GM12878 (cell line): ENCODE data around the gene RNF13. TPM values are rescaled to one million over a fixed set of nuclear protein-coding genes. Genes with fewer than 3 reads are reported as not detected.
A peak's percentile ranks its signal among the peaks of the same experiment; 100 is the strongest.

ENCODE experiments used
- ATAC-seq: fragments of 200-7000 bp; cut with Tn5 transposase; 3 replicates; pipeline ENCODE4 v1.9.1; 2020; ENCODE audit warnings: mild to moderate bottlenecking, moderate library complexity
- BruUV-seq: library from RNA; stranded (reverse); fragments of 400-500 nt; replicated peaks from 2 replicates; lab custom pipeline; 2021; lab: Mats Ljungman, UMichigan
- CTCF ChIA-PET: fragments of 300-600 bp; sonication (Branson Sonifier 250); formaldehyde crosslinking; extraction: SDS; loops from one replicate; lab custom pipeline; 2021; ENCODE audit warnings: inconsistent platforms; lab: Yijun Ruan, JAX
- POLR2A ChIA-PET: fragments of 350-600 bp; formaldehyde crosslinking; extraction: SDS; loops from one replicate; lab custom pipeline; 2021; ENCODE audit warnings: inconsistent platforms; lab: Charles Lee
- RAD21 ChIA-PET: fragments of 300-600 bp; sonication (Branson Sonifier 250); formaldehyde crosslinking; loops from one replicate; lab custom pipeline; 2023; ENCODE audit warnings: antibody characterized with exemption; ENCODE audit not compliant: unreplicated experiment; lab: Charles Lee
- SMC1A ChIA-PET: fragments of 300-600 bp; sonication (Branson Sonifier 250); formaldehyde crosslinking; loops from one replicate; lab custom pipeline; 2023; ENCODE audit not compliant: unreplicated experiment, uncharacterized antibody; lab: Charles Lee
- DNase-seq: peaks from one replicate; pipeline ENCODE4 v3.0.0-alpha.2; 2011; ENCODE audit warnings: low read depth, low spot score
- FAIRE-seq: peaks from 3 replicates; lab custom pipeline; 2011; peaks lifted over from hg19 to GRCh38; lab: Jason Lieb, UNC
- H2AFZ ChIP-seq: 2 replicates; pipeline ENCODE4 v1.6.0; 2011; ENCODE audit warnings: low read depth, low read length, control low read depth; ENCODE audit not compliant: control insufficient read depth
- H3K27ac ChIP-seq: 2 replicates; pipeline ENCODE4 v1.5.1; 2011; ENCODE audit warnings: control low read depth; ENCODE audit not compliant: control insufficient read depth, insufficient read depth
- H3K27me3 ChIP-seq, 2 experiments: replicated peaks in 1 of 2; 2 replicates each; pipeline versions ENCODE4 v1.6.0 to v1.6.1; 2011; ENCODE audit warnings: low read length in 1 of 2; ENCODE audit not compliant: control insufficient read depth in 2 of 2, insufficient read depth in 2 of 2
- H3K36me3 ChIP-seq, 2 experiments: 2 replicates each; pipeline ENCODE4 v1.5.1; 2011; ENCODE audit warnings: low read length in 1 of 2; ENCODE audit not compliant: control insufficient read depth in 2 of 2, insufficient read depth in 2 of 2
- H3K4me1 ChIP-seq: 2 replicates; pipeline ENCODE4 v1.6.1; 2011; ENCODE audit warnings: mild to moderate bottlenecking, low read length, moderate library complexity, mixed read lengths; ENCODE audit not compliant: control insufficient read depth, insufficient read depth
- H3K4me2 ChIP-seq: 2 replicates; pipeline ENCODE4 v1.6.0; 2011; ENCODE audit warnings: control low read depth; ENCODE audit not compliant: control insufficient read depth, insufficient read depth
- H3K4me3 ChIP-seq: fragments of 200-600 bp; sonication (generic); 2 replicates; pipeline ENCODE4 v1.5.1; 2016
- H3K79me2 ChIP-seq: 2 replicates; pipeline ENCODE4 v1.6.0; 2011; ENCODE audit warnings: low read length; ENCODE audit not compliant: control insufficient read depth, insufficient read depth
- H3K9ac ChIP-seq: 2 replicates; pipeline ENCODE4 v1.8.0; 2011; ENCODE audit warnings: low read length, control low read depth, mixed read lengths; ENCODE audit not compliant: control insufficient read depth, insufficient read depth
- H3K9me3 ChIP-seq: replicated peaks from 3 replicates; pipeline ENCODE4 v1.5.1; 2011; ENCODE audit warnings: mild to moderate bottlenecking, low read length; ENCODE audit not compliant: control insufficient read depth, insufficient read depth
- H4K20me1 ChIP-seq: 2 replicates; pipeline ENCODE4 v1.6.0; 2011; ENCODE audit not compliant: control insufficient read depth, insufficient read depth
- FOS ChIP-seq: IDR thresholded peaks from 3 replicates; pipeline ENCODE4 v1.6.1; 2011; ENCODE audit warnings: borderline replicate concordance; ENCODE audit not compliant: insufficient read length; ENCODE audit errors: extremely low read depth
- FOXK2 ChIP-seq: fragments of 450-650 bp; IDR thresholded peaks from 2 replicates; pipeline ENCODE4 v1.6.1; 2017; ENCODE audit warnings: mild to moderate bottlenecking, moderate library complexity
- GATAD2B ChIP-seq: fragments of 450-650 bp; conservative IDR thresholded peaks from 2 replicates; pipeline ENCODE4 v1.6.1; 2017; ENCODE audit warnings: low read depth, mild to moderate bottlenecking, moderate library complexity
- NFIC ChIP-seq: IDR thresholded peaks from 2 replicates; pipeline ENCODE4 v1.6.1; 2012; ENCODE audit warnings: low read depth, mild to moderate bottlenecking, inconsistent platforms, low read length, moderate library complexity
- SRF ChIP-seq, 2 experiments: IDR thresholded peaks; 2 replicates each; pipeline ENCODE4 v1.6.1; 2011; ENCODE audit warnings: low read depth in 2 of 2, low read length in 2 of 2, mild to moderate bottlenecking in 1 of 2, moderate library complexity in 1 of 2
- YY1 ChIP-seq: IDR thresholded peaks from 2 replicates; pipeline ENCODE4 v1.6.1; 2011; ENCODE audit warnings: low read depth, mild to moderate bottlenecking, low read length
- ZNF24 ChIP-seq: fragments of 450-650 bp; IDR thresholded peaks from 2 replicates; pipeline ENCODE4 v1.6.1; 2017; ENCODE audit warnings: antibody characterized with exemption, mild to moderate bottlenecking
- WGBS: methylation state at CpG from one replicate; pipeline ENCODE4 v1.1.6; 2016; ENCODE audit warnings: low lambda C conversion rate; ENCODE audit not compliant: insufficient replicate concordance, insufficient coverage; ENCODE audit errors: missing lambda C conversion rate; 5-methylcytosine and 5-hydroxymethylcytosine counted together
- in situ Hi-C: fragments of 300-500 bp; cut with MboI; formaldehyde crosslinking; loops from 9 replicates; pipeline ENCODE4 v1.14.3; 2018; ENCODE audit warnings: mixed read lengths
- intact Hi-C: fragments of 100-400 bp; cut with micrococcal nuclease; formaldehyde crosslinking; loops from one replicate; pipeline ENCODE4 v1.14.2; 2022; ENCODE audit not compliant: unreplicated experiment
- polyA plus RNA-seq, 11 experiments: library from polyadenylated mRNA; depleted of rRNA in 4 of 11; unstranded in 6 of 11; stranded (reverse) in 5 of 11; fragments of >200 nt; fragmentation: Nextera tagmentation in 4 of 11; fragmentation: Illumina TruSeq in 1 of 11; extraction: Ambion mirVana in 4 of 11; extraction: Trizol in 1 of 11; gene quantifications; 1 replicate in 1 of 11; 2 replicates in 10 of 11; pipeline versions ENCODE4 v1.2.1 to v1.2.3, GENCODE V29; 2011 to 2016; ENCODE audit warnings: inconsistent platforms in 2 of 11, missing spikeins in 2 of 11, low read depth in 1 of 11
- total RNA-seq, 4 experiments: library from RNA; depleted of rRNA in 3 of 4; stranded (reverse); fragments of >200 nt in 3 of 4; fragmentation: Illumina TruSeq in 1 of 4; extraction: Trizol in 1 of 4; gene quantifications; 2 replicates each; pipeline versions ENCODE4 v1.2.1 to v1.2.3, GENCODE V29; 2013 to 2021
- TF ChIP-seq, protein P1 (sequence below): IDR thresholded peaks from 2 replicates; pipeline ENCODE4 v1.6.1; 2012; ENCODE audit warnings: low read depth, low read length, improper control_type of control experiment
- TF ChIP-seq, protein P2 (sequence below): fragments of 450-650 bp; formaldehyde crosslinking; IDR thresholded peaks from 2 replicates; pipeline ENCODE4 v1.4.0; 2022; ENCODE audit warnings: mild to moderate bottlenecking, moderate library complexity

RNF13 gene
- total and polyA plus RNA-seq, 10 of the 15 experiments (the other 5 are each of a cell fraction or from before 2014, with no cell fraction given): 18.9 to 73.4 (median 36.7) TPM

DNA sequence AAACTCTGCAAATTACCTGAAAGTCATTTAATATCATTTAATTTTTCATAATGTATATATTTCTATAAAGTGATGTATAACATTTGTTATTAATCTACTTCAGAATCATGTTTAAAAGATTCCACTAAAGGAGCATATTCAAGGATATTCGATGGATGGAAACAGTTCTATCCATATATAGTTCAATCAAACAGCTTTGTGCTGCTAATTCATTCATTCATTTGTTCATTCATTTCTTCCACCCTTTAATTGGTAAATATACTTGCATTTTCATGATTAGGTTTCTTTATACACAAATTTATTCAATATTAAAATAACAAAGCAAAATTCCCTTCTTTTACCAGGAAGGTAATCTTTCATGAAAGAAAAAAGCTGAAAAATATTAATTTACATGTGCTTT, 64.7 kb downstream of the RNF13 start:
- CTCF ChIA-PET: interaction anchor here (1.0 kb wide), 1 partner anchor 307 kb away, joined by 3 read pairs; no protein-coding TSS in a partner anchor
- H3K36me3 ChIP-seq: no peaks in the 10 kb centered on the region; a peak in 1 of 4 replicates
- ATAC-seq: no peak
- no peaks in the 10 kb centered on the region for H3K9me3 ChIP-seq
- RAD21 ChIA-PET: no interaction called here
- H3K27ac ChIP-seq: no peak overlapping the region
- no peak for FAIRE-seq
- in situ Hi-C loops (no loop called here), intact Hi-C loops (no loop called here)
- H3K4me1 ChIP-seq: no peaks in the 10 kb centered on the region
- H3K9ac ChIP-seq: no peak overlapping the region
- 96% methylated on average over 1 of the region's 1 CpG for WGBS
- POLR2A ChIA-PET: no interaction called here
- H3K4me2 ChIP-seq: no peak overlapping the region
- no TSS peak for BruUV-seq
- H3K27me3 ChIP-seq: no peaks in the 10 kb centered on the region
- H3K79me2 ChIP-seq: no peaks in the 10 kb centered on the region
- no peak for DNase-seq
- peak; percentile 86 for TF ChIP-seq ZNF24
- TF ChIP-seq, protein P1, sequence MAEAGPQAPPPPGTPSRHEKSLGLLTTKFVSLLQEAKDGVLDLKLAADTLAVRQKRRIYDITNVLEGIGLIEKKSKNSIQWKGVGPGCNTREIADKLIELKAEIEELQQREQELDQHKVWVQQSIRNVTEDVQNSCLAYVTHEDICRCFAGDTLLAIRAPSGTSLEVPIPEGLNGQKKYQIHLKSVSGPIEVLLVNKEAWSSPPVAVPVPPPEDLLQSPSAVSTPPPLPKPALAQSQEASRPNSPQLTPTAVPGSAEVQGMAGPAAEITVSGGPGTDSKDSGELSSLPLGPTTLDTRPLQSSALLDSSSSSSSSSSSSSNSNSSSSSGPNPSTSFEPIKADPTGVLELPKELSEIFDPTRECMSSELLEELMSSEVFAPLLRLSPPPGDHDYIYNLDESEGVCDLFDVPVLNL: no peak
- SMC1A ChIA-PET: no interaction called here
- no peak overlapping the region for H2AFZ ChIP-seq
- no peaks in the 10 kb centered on the region for H4K20me1 ChIP-seq
- no peak overlapping the region for H3K4me3 ChIP-seq

DNA sequence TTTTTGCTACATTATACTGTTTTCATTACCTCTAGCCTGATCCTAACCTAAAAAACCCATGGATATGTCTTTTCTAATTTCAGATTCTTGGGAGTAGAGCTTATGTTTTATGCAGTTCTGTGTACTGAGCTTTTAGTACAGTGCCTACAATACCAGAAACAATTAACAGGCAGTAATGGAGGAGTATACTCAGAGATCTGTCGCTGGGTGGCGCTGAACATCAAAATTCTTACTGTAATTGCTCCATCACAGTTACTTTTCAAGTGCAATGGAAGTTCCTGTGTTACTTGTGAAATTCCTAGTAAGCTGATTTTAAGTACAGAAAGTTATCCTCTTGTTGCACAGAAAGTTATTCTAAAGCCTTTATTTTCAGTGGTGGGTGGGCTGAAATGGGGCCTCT, 66.9 kb downstream of the RNF13 start:
- H4K20me1 ChIP-seq: no peaks in the 10 kb centered on the region
- POLR2A ChIA-PET: interaction anchor here (1.2 kb wide), 1 partner anchor 64 kb away, joined by 3 read pairs; no protein-coding TSS in a partner anchor
- H3K4me1 ChIP-seq: no peaks in the 10 kb centered on the region
- H3K79me2 ChIP-seq: no peaks in the 10 kb centered on the region
- in situ Hi-C loops: no loop called here
- intact Hi-C loops: loop anchor here (2.0 to 5.0 kb wide), 2 partner anchors 305 to 342 kb away; no protein-coding TSS in a partner anchor
- no peak overlapping the region for H2AFZ ChIP-seq
- H3K9me3 ChIP-seq: peaks cover 3% of the 10 kb centered on the region; the same call in 2 of the 3 replicates
- CTCF ChIA-PET: interaction anchor here (0.6 to 2.6 kb wide), 46 partner anchors 9 to 411 kb away, joined by 3 to 27 read pairs (median 5); no protein-coding TSS in a partner anchor
- DNase-seq (no peak), FAIRE-seq (no peak), ATAC-seq (peak; percentile 95)
- H3K36me3 ChIP-seq: no peaks in the 10 kb centered on the region
- BruUV-seq: no TSS peak
- SMC1A ChIA-PET: interaction anchor here (0.7 to 3.0 kb wide), 19 partner anchors 8 to 389 kb away, joined by 3 to 15 read pairs (median 4); no protein-coding TSS in a partner anchor
- 0% methylated on average over 2 of the region's 2 CpGs for WGBS
- H3K4me2 ChIP-seq: no peak overlapping the region
- H3K9ac ChIP-seq: no peak overlapping the region
- H3K27ac ChIP-seq: no peak overlapping the region
- H3K27me3 ChIP-seq: no peaks in the 10 kb centered on the region
- H3K4me3 ChIP-seq: no peak overlapping the region
- RAD21 ChIA-PET: interaction anchor here (0.7 to 2.5 kb wide), 11 partner anchors 20 to 616 kb away, joined by 3 to 12 read pairs (median 4); no protein-coding TSS in a partner anchor
- no peak for TF ChIP-seq FOXK2
- no peak for TF ChIP-seq NFIC
- TF ChIP-seq SRF (IDR thresholded peaks at IDR 0.05; ENCODE audit: low read depth in 2 of 2, low read length in 2 of 2): no peak
- no peak for TF ChIP-seq FOS
- no peak for TF ChIP-seq GATAD2B
- TF ChIP-seq ZNF24: peak; percentile 60; the same call in 1 of the 2 replicates
- TF ChIP-seq, protein P2, sequence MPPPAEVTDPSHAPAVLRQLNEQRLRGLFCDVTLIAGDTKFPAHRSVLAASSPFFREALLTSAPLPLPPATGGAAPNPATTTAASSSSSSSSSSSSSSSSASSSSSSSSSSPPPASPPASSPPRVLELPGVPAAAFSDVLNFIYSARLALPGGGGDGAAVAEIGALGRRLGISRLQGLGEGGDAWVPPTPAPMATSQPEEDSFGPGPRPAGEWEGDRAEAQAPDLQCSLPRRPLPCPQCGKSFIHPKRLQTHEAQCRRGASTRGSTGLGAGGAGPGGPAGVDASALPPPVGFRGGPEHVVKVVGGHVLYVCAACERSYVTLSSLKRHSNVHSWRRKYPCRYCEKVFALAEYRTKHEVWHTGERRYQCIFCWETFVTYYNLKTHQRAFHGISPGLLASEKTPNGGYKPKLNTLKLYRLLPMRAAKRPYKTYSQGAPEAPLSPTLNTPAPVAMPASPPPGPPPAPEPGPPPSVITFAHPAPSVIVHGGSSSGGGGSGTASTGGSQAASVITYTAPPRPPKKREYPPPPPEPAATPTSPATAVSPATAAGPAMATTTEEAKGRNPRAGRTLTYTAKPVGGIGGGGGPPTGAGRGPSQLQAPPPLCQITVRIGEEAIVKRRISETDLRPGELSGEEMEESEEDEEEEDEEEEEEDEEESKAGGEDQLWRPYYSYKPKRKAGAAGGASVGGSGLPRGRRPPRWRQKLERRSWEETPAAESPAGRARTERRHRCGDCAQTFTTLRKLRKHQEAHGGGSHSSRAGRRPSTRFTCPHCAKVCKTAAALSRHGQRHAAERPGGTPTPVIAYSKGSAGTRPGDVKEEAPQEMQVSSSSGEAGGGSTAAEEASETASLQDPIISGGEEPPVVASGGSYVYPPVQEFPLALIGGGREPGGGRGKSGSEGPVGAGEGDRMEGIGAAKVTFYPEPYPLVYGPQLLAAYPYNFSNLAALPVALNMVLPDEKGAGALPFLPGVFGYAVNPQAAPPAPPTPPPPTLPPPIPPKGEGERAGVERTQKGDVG (CRISPR knock-in tag): no peak
- 0 out of 2 replicates have a peak, but pooled peaks have one; percentile 15 for TF ChIP-seq YY1
